Subcutaneous abdominal adipose tissue (tissue), 5 donors: ENCODE data around the gene STAB2.

ENCODE experiments used
- H3K27ac ChIP-seq: one replicate; pipeline ENCODE4 v1.7.0; 2013; ENCODE audit warnings: low read depth, mild to moderate bottlenecking, inconsistent platforms, low read length, moderate library complexity
- H3K27me3 ChIP-seq, 5 donors: one replicate each; pipeline ENCODE4 v1.7.0; 2013; ENCODE audit warnings: low read length in 5 of 5, inconsistent platforms in 1 of 5; ENCODE audit not compliant: control insufficient read depth in 5 of 5, insufficient read depth in 4 of 5
- H3K36me3 ChIP-seq, 5 donors: one replicate each; pipeline ENCODE4 v1.7.0; 2013; ENCODE audit warnings: low read length in 5 of 5; ENCODE audit not compliant: control insufficient read depth in 5 of 5, insufficient read depth in 5 of 5
- H3K4me1 ChIP-seq, 5 donors: one replicate each; pipeline ENCODE4 v1.7.0; 2013; ENCODE audit warnings: low read length in 5 of 5, mild to moderate bottlenecking in 3 of 5, moderate library complexity in 1 of 5; ENCODE audit not compliant: control insufficient read depth in 5 of 5, insufficient read depth in 5 of 5
- H3K4me3 ChIP-seq, 5 donors: one replicate each; pipeline ENCODE4 v1.7.0; 2013; ENCODE audit warnings: low read length in 5 of 5, low read depth in 1 of 5
- H3K9ac ChIP-seq, 5 donors: one replicate each; pipeline ENCODE4 v1.7.0; 2013; ENCODE audit warnings: low read length in 5 of 5, mild to moderate bottlenecking in 4 of 5, moderate library complexity in 3 of 5
- H3K9me3 ChIP-seq, 5 donors: one replicate each; pipeline ENCODE4 v1.7.0; 2013; ENCODE audit warnings: low read length in 5 of 5; ENCODE audit not compliant: control insufficient read depth in 5 of 5
- donor health status: healthy.
- donor health status: healthy.
- donor health status: healthy.
- donor health status: healthy.
- donor health status: healthy.

The STAB2 gene

DNA sequence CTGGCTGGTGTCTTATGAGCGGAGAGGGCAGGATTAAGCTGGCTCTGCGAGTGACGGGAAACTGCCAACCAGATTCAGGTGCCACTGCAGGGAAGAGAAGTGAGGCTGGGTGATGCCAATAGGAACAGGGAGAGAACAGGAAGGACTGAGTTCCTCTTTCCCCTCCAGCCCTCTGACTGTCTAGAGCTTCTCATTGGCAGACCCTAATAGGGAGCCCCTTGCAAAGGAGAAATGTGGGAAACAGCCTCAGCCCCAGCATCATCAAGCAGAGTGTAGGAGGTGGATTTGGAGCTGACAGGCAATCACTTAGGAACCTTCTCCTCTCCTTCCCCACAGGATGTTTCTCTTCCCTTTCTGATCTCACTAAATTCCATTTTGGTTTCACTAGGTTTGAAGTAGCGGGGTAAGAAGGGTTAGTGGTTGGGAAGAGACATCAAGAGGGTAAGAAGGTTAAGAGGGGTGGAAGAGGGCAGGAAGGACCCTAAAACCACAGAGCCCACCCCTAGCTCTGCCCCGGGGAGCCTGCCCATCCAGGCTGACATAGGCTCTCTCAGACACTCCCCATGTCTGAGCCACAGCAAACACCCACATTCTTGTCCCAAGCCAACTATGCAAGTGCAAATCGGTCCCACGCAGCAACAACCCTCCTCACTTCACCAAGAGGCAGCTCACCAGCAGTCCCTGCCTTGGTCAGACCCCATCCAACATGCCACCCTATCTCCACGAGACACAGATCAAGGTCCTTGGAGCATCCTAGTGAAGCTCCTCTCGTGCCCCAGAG is 111.1 kb downstream of the STAB2 start:
- H3K9ac ChIP-seq = no peak overlapping the region
- H3K36me3 ChIP-seq = no peaks in the 10 kb centered on the region
- no peak overlapping the region for H3K4me3 ChIP-seq
- no peak overlapping the region for H3K27ac ChIP-seq
- H3K9me3 ChIP-seq = no peaks in the 10 kb centered on the region
- H3K4me1 ChIP-seq = no peaks in the 10 kb centered on the region
- H3K27me3 ChIP-seq = peaks cover 0 to 3% (median 2%) of the 10 kb centered on the region in 5 donors

DNA sequence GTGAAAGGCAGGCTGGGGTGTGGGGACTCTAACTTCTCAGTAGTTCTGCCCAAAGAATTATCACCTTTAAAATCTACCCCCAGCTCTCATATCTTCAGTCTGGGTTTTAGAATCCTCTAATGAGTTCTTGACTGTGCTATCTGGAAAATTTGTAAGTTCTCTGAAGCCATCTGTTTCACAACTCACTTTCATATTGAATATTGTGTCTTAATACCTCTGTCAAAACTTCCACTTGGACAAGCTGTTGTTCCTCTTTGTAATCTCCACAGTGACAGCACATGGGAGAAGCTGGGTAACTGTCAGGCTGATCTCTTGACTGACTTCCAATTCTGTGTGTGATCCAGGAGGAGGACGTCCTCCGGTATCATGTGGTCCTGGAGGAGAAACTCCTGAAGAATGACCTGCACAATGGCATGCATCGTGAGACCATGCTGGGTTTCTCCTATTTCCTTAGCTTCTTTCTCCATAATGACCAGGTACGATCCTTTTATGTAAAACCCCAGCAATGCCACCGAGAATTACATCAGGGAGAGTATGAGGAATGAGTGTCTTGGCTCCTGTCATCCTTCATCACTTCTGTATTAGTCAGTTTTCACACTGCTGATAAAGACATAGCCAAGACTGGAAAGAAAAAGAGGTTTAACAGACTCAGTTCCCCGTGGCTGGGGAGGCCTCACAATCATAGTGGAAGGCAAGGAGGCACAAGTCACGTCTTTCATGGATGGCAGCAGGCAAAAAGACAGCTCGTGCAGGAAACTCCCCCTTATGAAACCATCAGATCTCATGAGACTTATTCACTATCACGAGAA is 111.9 kb downstream of the STAB2 start:
- H3K27me3 ChIP-seq = peaks cover 0 to 3% (median 2%) of the 10 kb centered on the region in 5 donors
- no peaks in the 10 kb centered on the region for H3K4me1 ChIP-seq
- no peak overlapping the region for H3K4me3 ChIP-seq
- H3K9ac ChIP-seq = no peak overlapping the region
- no peaks in the 10 kb centered on the region for H3K36me3 ChIP-seq
- no peaks in the 10 kb centered on the region for H3K9me3 ChIP-seq
- no peak overlapping the region for H3K27ac ChIP-seq

DNA sequence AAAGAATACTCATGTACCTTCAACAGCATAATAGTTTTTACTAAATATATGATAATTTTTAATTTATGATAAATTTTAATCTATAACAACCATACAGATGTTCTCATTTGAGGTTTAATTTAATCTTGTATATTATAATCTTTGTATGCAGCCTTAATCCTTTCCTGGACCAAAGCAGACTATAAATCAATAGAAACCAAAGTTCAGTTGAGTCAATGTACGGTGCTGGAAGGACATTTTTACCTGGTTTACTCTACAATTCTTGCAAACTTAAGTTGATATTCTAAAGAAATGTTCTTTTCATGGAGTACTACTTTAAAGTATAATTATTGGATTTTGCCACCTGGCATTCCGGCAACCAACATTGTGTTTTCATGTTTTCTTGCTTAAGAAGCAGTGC is 118.0 kb downstream of the STAB2 start:
- H3K27me3 ChIP-seq = peaks cover 0 to 2% (median 0%) of the 10 kb centered on the region in 5 donors
- H3K4me1 ChIP-seq = no peaks in the 10 kb centered on the region
- no peaks in the 10 kb centered on the region for H3K9me3 ChIP-seq
- H3K9ac ChIP-seq = no peak overlapping the region
- H3K4me3 ChIP-seq = no peak overlapping the region
- no peaks in the 10 kb centered on the region for H3K36me3 ChIP-seq
- H3K27ac ChIP-seq = no peak overlapping the region

DNA sequence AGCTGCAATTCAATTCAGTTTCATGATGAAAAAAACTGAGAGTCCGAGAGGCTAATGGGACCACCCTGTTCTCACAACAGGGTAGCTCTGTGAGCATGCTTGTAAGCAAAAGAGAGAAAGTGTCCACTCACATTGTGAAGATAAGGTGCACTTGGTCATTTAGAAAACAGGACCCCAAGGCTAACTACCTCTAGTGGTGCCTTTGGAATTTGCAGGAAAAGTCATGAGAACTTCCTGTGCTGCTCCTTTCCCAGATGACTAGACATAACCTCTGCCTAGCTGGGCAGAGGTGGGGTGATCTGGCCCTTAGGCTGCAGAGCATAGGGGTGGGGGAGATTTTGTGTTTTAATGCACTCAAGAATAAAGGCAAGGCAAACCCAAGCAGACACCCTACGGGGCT is 118.9 kb downstream of the STAB2 start:
- H3K9me3 ChIP-seq = no peaks in the 10 kb centered on the region
- no peak overlapping the region for H3K4me3 ChIP-seq
- H3K27me3 ChIP-seq = peaks cover 0 to 2% (median 0%) of the 10 kb centered on the region in 5 donors
- H3K4me1 ChIP-seq = no peaks in the 10 kb centered on the region
- no peak overlapping the region for H3K9ac ChIP-seq
- no peak overlapping the region for H3K27ac ChIP-seq
- no peaks in the 10 kb centered on the region for H3K36me3 ChIP-seq

DNA sequence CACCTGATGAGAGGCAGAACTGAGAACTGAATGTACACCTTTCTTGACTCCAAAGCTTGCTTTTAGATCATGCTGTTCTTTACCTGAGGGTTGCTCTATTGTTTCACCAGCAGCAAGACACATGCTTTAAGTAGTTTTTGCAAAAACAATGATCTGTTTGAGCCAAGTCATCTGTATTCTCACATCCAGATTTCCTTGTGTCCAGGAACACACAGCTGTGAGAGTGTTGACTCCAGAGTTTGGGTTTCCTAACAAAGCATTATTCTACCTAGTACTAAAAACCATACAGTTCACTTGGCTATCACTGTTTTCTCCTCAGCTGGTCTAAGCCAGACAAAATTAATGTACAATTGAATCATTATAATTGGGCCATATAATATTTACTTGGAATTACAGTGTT is 120.4 kb downstream of the STAB2 start:
- Histone ChIP-seq H3K27ac (no peak overlapping the region), H3K36me3 (no peaks in the 10 kb centered on the region), H3K4me1 (no peaks in the 10 kb centered on the region), H3K9me3 (no peaks in the 10 kb centered on the region), H3K4me3 (no peak overlapping the region), H3K9ac (no peak overlapping the region), H3K27me3 (peaks cover 0 to 2% (median 0%) of the 10 kb centered on the region in 5 donors)

DNA sequence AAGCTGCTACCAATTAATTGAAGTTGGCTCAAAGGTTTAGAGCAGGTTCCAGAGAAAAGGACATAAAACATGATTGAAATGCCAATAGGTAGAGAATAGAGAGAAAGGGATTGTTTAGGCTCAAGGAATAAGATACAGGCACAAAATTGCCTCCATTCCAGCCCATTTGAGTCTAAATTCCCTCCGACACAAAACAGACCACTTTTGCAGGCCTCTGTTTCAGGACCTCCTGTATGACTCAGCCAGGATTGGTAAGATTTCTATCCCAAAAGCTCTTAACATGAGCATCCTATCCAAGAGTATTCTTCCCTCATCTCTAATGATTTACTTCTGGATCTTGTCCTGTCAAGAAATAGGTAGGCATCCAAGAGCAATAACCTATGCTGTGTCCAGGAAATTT is 123.5 kb downstream of the STAB2 start:
- H3K9ac ChIP-seq = no peak overlapping the region
- no peak overlapping the region for H3K27ac ChIP-seq

DNA sequence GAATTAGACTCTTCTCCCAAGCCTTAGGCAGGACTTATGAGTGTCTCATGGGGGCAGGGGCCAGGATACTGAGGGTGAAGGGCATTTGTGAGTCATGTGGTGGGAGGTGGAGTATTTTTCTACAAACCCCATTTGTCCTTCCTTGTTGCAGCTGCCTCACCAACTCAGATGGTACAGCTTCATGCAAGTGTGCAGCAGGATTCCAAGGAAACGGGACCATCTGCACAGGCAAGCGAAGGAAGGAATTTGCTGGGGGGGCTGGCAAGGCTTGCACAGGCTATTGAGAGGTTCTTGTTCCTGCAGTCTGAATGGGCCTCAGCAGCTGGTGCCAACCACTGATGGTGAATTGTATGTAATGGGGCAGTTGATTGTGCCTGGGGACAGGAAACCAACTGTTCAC is 125.1 kb downstream of the STAB2 start:
- Histone ChIP-seq H3K27ac (no peak overlapping the region), H3K4me1 (no peaks in the 10 kb centered on the region), H3K36me3 (no peaks in the 10 kb centered on the region), H3K27me3 (no peaks in the 10 kb centered on the region), H3K9me3 (no peaks in the 10 kb centered on the region), H3K4me3 (no peak overlapping the region), H3K9ac (no peak overlapping the region)

More for the DNA sequence above, 123.5 kb downstream of the STAB2 start:
- Histone ChIP-seq H3K4me1 (no peaks in the 10 kb centered on the region), H3K9me3 (no peaks in the 10 kb centered on the region), H3K36me3 (no peaks in the 10 kb centered on the region), H3K27me3 (no peaks in the 10 kb centered on the region), H3K4me3 (no peak overlapping the region)

DNA sequence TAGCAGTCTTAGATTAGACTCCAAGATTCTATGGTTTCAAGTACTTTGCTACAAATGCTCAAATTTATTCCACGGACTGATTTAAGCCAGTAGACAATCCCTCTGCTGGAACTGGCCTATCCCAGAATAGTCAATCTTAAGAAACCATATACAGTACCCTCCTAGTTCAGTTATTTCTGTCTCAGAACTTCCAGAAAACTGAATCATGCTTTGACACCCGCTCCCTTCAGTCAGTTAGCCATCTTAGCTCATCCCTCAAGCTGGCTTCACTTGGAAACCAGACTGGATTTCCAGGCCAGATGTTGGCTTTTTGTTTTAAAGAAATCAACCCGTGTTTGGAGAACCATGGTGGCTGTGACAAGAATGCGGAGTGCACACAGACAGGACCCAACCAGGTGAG is 128.4 kb downstream of the STAB2 start:
- H3K27ac ChIP-seq = no peak overlapping the region
- H3K4me1 ChIP-seq = no peaks in the 10 kb centered on the region
- H3K4me3 ChIP-seq = no peak overlapping the region
- no peaks in the 10 kb centered on the region for H3K36me3 ChIP-seq
- H3K9ac ChIP-seq = no peak overlapping the region
- no peaks in the 10 kb centered on the region for H3K9me3 ChIP-seq
- H3K27me3 ChIP-seq = no peaks in the 10 kb centered on the region

DNA sequence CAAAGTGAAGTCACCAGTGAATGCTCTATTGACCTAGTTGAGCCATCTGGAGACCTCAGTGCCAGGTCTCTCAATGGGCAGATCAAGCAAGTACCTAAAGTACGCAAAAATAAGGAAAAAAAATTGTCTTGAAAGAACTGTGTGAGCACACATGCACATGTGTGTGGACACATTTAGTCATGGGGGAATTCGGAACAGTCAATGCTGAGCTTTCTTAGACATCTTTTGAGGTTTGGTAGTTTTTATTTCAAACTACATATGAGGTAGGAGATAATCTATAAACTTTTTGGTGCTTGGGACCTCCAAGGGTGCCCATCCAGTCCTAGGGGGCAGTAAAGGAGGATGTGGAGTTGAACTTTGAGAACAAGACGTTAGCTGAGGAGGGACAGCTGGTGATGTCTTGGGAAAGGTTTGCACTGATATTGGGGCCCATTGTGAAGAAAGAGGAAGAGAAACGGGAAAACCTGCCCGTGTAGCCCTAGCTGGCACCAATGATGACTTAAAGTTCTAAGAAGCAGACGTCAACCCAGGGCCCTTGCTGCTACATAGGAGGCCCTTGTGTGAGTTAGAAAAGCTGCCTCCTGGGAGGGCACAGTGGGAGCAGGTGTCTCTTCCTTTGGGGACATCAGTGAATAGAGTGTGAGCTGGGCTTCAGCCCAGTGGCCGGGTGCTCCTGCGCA is 129.6 kb downstream of the STAB2 start:
- H3K4me1 ChIP-seq = no peaks in the 10 kb centered on the region
- H3K27ac ChIP-seq = no peak overlapping the region
- H3K9ac ChIP-seq = no peak overlapping the region
- no peak overlapping the region for H3K4me3 ChIP-seq
- H3K9me3 ChIP-seq = no peaks in the 10 kb centered on the region
- no peaks in the 10 kb centered on the region for H3K36me3 ChIP-seq
- H3K27me3 ChIP-seq = no peaks in the 10 kb centered on the region

DNA sequence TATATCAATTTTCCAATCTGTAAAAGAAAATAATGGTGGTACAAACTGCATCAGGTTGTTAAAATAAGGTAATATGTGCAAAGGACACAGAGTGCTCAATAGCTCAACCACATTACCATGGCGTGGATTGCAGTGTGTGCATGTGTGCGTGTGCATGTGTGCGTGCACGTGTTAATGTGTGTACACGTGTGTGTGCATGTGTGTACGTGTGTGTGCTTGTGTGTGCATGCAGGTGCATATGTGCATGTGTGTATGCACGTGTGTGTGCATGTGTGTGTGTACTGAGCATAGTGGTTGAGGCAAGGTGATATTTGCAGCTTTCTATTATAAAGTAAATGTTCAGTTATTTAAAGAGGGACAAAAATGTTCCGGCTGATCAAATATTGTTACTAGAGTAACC is 138.3 kb downstream of the STAB2 start:
- Histone ChIP-seq H3K4me1 (no peaks in the 10 kb centered on the region), H3K9ac (no peak overlapping the region), H3K27me3 (no peaks in the 10 kb centered on the region), H3K36me3 (no peaks in the 10 kb centered on the region), H3K27ac (no peak overlapping the region), H3K9me3 (no peaks in the 10 kb centered on the region), H3K4me3 (no peak overlapping the region)
